Measurements from ENCODE around the gene IGHMBP2.

DNA sequence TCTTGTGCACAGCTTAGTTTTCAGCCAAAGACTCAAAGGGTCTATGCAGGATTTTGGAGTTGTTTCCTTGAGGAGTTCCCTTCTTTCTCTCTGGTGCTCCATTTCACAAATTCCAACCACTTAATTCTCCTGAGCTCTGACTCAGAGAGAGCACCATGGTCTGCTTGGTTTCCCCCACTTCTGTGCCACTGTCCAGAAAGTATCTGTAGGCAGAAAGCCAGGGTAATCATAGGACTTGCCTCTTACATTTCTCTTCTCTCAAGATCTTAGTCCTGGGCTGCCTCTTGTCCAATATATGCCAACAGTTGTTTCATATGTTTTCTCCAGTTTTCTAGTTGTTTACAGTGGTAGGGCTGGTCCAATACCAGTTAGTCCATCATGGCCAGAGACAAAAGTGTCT is 83.5 kb downstream of the IGHMBP2 start:
- TF ChIP-seq, protein P1, sequence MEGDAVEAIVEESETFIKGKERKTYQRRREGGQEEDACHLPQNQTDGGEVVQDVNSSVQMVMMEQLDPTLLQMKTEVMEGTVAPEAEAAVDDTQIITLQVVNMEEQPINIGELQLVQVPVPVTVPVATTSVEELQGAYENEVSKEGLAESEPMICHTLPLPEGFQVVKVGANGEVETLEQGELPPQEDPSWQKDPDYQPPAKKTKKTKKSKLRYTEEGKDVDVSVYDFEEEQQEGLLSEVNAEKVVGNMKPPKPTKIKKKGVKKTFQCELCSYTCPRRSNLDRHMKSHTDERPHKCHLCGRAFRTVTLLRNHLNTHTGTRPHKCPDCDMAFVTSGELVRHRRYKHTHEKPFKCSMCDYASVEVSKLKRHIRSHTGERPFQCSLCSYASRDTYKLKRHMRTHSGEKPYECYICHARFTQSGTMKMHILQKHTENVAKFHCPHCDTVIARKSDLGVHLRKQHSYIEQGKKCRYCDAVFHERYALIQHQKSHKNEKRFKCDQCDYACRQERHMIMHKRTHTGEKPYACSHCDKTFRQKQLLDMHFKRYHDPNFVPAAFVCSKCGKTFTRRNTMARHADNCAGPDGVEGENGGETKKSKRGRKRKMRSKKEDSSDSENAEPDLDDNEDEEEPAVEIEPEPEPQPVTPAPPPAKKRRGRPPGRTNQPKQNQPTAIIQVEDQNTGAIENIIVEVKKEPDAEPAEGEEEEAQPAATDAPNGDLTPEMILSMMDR (IDR thresholded peaks at IDR 0.05) = no peak
- no peak for TF ChIP-seq EP300 (IDR thresholded peaks at IDR 0.05; ENCODE audit: low read depth)
- no peak for TF ChIP-seq POLR2A (IDR thresholded peaks at IDR 0.05)
